ENCODE data around the gene AREL1. TPM values are rescaled to one million over a fixed set of nuclear protein-coding genes. Genes with fewer than 3 reads are reported as not detected.

AREL1 gene
- total and polyA plus RNA-seq, 10 of the 15 experiments (the other 5 are each of a cell fraction or from before 2014, with no cell fraction given): 6.2 to 40.4 (median 23.7) TPM

- Histone ChIP-seq H3K9ac (ENCODE audit: control insufficient read depth, insufficient read depth, low read length) (no peak overlapping the region), H3K9me3 (replicated peaks; ENCODE audit: control insufficient read depth, insufficient read depth, low read length) (no peaks in the 10 kb centered on the region), H3K4me1 (ENCODE audit: control insufficient read depth, insufficient read depth, low read length) (no peaks in the 10 kb centered on the region), H3K79me2 (ENCODE audit: control insufficient read depth, insufficient read depth, low read length) (no peaks in the 10 kb centered on the region), H3K27ac (ENCODE audit: control insufficient read depth, insufficient read depth) (no peak overlapping the region), H3K4me2 (ENCODE audit: control insufficient read depth, insufficient read depth) (no peak overlapping the region), H3K36me3 (ENCODE audit: control insufficient read depth in 2 of 2, insufficient read depth in 2 of 2, low read length in 1 of 2) (peaks cover 13 to 19% of the 10 kb centered on the region in 2 experiments), H3K27me3 (replicated peaks in 1 of 2; ENCODE audit: control insufficient read depth in 2 of 2, insufficient read depth in 2 of 2, low read length in 1 of 2) (no peaks in the 10 kb centered on the region), H2AFZ (ENCODE audit: control insufficient read depth, low read depth, low read length) (no peak overlapping the region), H4K20me1 (ENCODE audit: control insufficient read depth, insufficient read depth) (no peaks in the 10 kb centered on the region), H3K4me3 (no peak overlapping the region)
- in situ Hi-C loops (cut with MboI) (no loop called here), intact Hi-C loops (cut with micrococcal nuclease; ENCODE audit: unreplicated experiment) (no loop called here)
- no peak for ATAC-seq
- 96% methylated on average over 4 of the region's 4 CpGs for WGBS (ENCODE audit: insufficient coverage, insufficient replicate concordance, low lambda C conversion rate, missing lambda C conversion rate)
- ChIA-PET CTCF (interaction anchor here (1.4 kb wide), 1 partner anchor 14 kb away, joined by 4 read pairs; no protein-coding TSS in a partner anchor), RAD21 (ENCODE audit: unreplicated experiment) (no interaction called here), SMC1A (ENCODE audit: uncharacterized antibody, unreplicated experiment) (no interaction called here), POLR2A (no interaction called here)
- BruUV-seq (replicated peaks): no TSS peak
- no peak for FAIRE-seq
- no peak for DNase-seq (ENCODE audit: low read depth, low spot score)
- TF ChIP-seq CBFB (IDR thresholded peaks at IDR 0.05; ENCODE audit: low read depth) (no peak), TAF1 (IDR thresholded peaks at IDR 0.05; ENCODE audit: borderline replicate concordance, low read depth, low read length) (no peak), MYC (IDR thresholded peaks at IDR 0.05; ENCODE audit: insufficient read depth, insufficient read length, insufficient replicate concordance, low read length, severe bottlenecking) (no peak), DPF2 (IDR thresholded peaks at IDR 0.05) (no peak), SUZ12 (IDR thresholded peaks at IDR 0.05; ENCODE audit: unreplicated experiment) (no peak), NRF1 (conservative IDR thresholded peaks at IDR 0.05; ENCODE audit: low read depth, low read length) (no peak), TBL1XR1 (IDR thresholded peaks at IDR 0.05; ENCODE audit: low read depth, low read length) (no peak), CBX3 (IDR thresholded peaks at IDR 0.05; ENCODE audit: borderline replicate concordance, low read depth) (no peak), NR2C1 (IDR thresholded peaks at IDR 0.05) (no peak), RELA (IDR thresholded peaks at IDR 0.05; ENCODE audit: borderline replicate concordance, partially characterized antibody) (no peak), NFYA (IDR thresholded peaks at IDR 0.05; ENCODE audit: borderline replicate concordance, low read depth, low read length) (no peak), ZNF384 (IDR thresholded peaks at IDR 0.05; ENCODE audit: borderline replicate concordance, low read depth, low read length) (no peak), SIX5 (IDR thresholded peaks at IDR 0.05; ENCODE audit: low read depth, low read length, severe bottlenecking) (no peak), ZNF207 (IDR thresholded peaks at IDR 0.05; ENCODE audit: borderline replicate concordance) (no peak), POU2F2 (IDR thresholded peaks at IDR 0.05; ENCODE audit: borderline replicate concordance, low read depth, low read length) (no peak)
These were observed 41.1 kb downstream of the AREL1 start for GRCh38 chr14:74671789-74672188.

All from GM12878 (cell line).